IPS-20b (cell line): ENCODE results near the gene DDX5.
A peak's percentile ranks its signal among the peaks of the same experiment; 100 is the strongest.
"Not testable (repeated sequence)": the region's sequence is repeated elsewhere in the genome, so short reads cannot be mapped to it uniquely, and the experiment has no call there.

Experiments
- H3K27ac ChIP-seq: one replicate; pipeline ENCODE4 v1.5.1; 2013; ENCODE audit warnings: low read length
- H3K27me3 ChIP-seq: 2 replicates; pipeline ENCODE4 v1.6.1; 2013; ENCODE audit warnings: mild to moderate bottlenecking, low read length, inconsistent platforms; ENCODE audit not compliant: insufficient read depth
- H3K36me3 ChIP-seq: 2 replicates; pipeline ENCODE4 v1.6.1; 2013; ENCODE audit warnings: low read depth, mild to moderate bottlenecking, inconsistent platforms, low read length, moderate library complexity; ENCODE audit not compliant: insufficient read depth
- H3K4me1 ChIP-seq: 2 replicates; pipeline ENCODE4 v1.6.1; 2013; ENCODE audit warnings: mild to moderate bottlenecking, control low read depth, inconsistent platforms, low read length, moderate library complexity; ENCODE audit not compliant: insufficient read depth
- H3K4me3 ChIP-seq: 2 replicates; pipeline ENCODE4 v1.5.1; 2013; ENCODE audit warnings: mild to moderate bottlenecking, low read length, inconsistent platforms
- H3K9ac ChIP-seq: 2 replicates; pipeline ENCODE4 v1.6.1; 2013; ENCODE audit warnings: low read depth, mild to moderate bottlenecking, inconsistent platforms, low read length, moderate library complexity
- H3K9me3 ChIP-seq: 2 replicates; pipeline ENCODE4 v1.6.1; 2013; ENCODE audit warnings: mild to moderate bottlenecking, low read depth, low read length, inconsistent platforms; ENCODE audit not compliant: insufficient read depth

DDX5 gene

DNA sequence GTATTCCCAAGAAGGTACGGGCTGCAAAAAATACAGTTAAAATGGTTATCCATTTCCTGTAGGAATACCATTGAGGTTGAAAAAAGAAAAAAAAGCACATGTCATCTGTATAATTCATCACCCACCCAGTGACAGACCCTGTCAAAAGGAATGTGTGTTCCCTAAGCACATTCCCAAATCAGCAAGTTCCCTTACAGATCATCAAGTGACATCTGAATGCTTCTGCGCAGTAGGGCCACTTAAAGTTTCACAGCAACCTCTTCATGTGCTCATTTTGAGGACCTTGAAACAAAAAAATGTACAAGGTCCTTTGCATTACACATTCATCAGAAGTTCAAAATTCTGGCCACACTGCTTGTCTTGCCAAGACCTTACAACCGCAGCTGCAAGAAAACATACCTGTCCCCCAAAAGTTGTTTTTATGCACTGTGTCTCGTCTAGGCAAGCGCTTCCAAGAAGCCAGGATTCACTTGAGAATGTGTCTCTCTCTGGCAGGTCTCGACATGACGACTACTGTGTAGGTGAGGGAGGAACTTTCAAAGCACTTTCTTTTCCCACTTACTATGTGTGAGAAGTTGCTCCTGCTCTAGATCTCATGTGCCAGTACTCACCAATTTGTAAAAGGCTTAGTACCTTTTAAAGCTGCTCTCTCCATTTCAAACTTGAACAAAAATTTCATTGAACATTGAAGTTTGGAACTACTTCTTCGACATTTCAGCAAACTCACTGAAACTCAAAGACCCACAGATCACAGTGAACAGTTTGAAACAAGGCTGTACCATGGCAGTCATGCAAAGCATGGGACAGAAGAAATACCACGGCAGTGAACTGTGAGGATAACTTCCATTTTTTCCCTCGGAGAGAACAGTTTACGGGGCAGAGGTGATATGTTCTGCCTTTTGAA lies 5.0 kb downstream of the DDX5 start:
- no peak overlapping the region for H3K9ac ChIP-seq
- H3K4me1 ChIP-seq: peaks cover 4% of the 10 kb centered on the region; the same call in 1 of the 2 replicates
- H3K4me3 ChIP-seq: no peak overlapping the region
- peaks cover 81% of the 10 kb centered on the region for H3K36me3 ChIP-seq
- no peak overlapping the region for H3K27ac ChIP-seq
- no peaks in the 10 kb centered on the region for H3K27me3 ChIP-seq
- no peaks in the 10 kb centered on the region; the same call in 1 of the 2 replicates for H3K9me3 ChIP-seq

DNA sequence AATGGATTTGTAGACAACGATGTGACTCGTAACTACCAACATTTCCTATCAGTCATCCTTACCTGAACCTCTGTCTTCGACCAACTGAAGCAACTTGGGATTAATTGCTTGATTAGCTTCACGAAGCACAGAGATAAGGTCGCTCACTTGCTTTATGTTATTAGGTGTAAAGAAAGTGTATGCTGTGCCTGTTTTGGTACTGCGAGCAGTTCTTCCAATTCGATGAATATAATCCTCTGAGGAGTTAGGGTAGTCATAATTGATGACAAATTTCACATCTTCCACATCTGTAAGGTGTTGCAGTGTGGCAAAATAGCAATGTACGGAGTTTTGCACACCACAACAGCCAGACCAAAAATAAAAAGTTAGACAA lies 5.6 kb downstream of the DDX5 start:
- Histone ChIP-seq H3K4me1 (peaks cover 4% of the 10 kb centered on the region; the same call in 1 of the 2 replicates), H3K27me3 (no peaks in the 10 kb centered on the region), H3K36me3 (peaks cover 78% of the 10 kb centered on the region), H3K9me3 (no peaks in the 10 kb centered on the region; the same call in 1 of the 2 replicates), H3K27ac (no peak overlapping the region), H3K4me3 (no peak overlapping the region), H3K9ac (no peak overlapping the region)

DNA sequence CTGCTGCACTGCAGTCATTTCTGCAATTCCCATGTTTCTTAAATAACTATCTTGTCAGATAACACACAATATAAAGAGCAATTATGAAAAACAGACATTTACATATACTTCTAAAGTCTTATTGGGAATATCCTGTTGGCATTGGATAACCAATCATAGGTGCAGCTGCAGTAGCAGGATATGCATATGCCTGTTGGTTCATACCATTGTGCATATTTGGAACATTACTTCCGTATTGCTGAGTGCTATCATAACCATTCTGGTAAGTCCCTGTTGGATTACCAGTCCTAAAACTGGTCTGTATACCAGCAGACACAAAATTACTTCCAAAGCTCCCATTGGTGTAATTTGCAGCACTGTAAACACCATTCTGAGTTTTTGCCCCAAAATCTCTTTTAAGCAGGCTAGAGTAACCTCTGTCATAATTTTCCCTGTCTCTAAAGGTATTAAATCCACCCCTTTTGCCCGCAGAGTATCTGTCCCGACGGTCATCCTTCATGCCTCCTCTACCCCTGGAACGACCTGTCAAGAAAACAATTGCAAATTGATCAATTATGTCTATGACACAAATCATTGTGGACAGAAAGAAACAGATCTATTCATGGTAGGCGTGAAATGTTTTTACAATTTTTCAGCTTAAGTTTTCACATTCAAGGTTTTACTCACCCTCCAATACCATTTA lies 6.1 kb downstream of the DDX5 start:
- Histone ChIP-seq H3K9me3 (no peaks in the 10 kb centered on the region; the same call in 1 of the 2 replicates), H3K27ac (no peak overlapping the region), H3K9ac (no peak overlapping the region), H3K4me1 (peaks cover 4% of the 10 kb centered on the region; the same call in 1 of the 2 replicates), H3K36me3 (peaks cover 75% of the 10 kb centered on the region), H3K4me3 (no peak overlapping the region), H3K27me3 (no peaks in the 10 kb centered on the region)

DNA sequence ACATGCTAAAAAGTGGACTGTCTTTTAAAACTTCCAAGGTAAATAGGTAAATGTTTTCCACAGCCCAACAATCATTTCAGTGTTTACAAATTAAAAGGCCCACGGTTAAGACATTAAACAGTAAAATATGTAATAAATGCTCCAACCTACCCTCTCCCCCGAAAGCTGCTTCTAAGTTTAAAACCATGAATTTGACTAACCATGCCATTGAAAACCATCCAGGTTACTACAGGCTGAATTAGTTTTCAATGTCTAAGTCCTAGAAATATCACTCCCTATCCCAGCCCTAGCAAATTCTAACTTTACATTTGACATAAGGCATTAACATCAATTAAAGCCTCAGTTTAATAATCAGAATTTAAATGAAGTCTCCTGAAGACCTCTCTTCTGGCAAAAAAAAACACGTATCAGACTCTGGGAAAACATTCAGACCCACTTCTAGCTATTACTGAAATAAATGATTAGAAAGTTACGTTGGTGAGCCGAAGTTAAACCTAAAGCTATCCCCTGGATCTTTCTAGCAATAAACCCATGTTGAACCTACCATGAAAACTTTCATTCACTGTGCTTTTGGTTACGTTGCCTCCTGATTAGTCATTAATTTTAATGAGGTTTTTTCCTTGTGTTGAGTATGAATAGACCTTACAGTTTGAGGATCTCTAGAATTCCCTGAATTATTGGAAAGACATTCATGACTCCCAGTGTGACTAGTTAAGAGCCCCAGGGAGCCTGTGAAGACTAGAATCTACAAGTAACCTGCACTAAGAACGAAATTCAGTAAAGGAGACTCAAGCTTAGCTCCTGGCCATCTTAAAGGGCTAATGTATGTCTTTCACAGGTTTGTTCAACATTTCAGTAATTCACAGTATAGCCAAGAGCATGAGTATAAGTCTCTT lies 7.5 kb downstream of the DDX5 start:
- H3K27ac ChIP-seq: no peak overlapping the region
- no peaks in the 10 kb centered on the region for H3K27me3 ChIP-seq
- peak overlapping the region; percentile 68 for H3K4me3 ChIP-seq
- H3K36me3 ChIP-seq: peaks cover 65% of the 10 kb centered on the region
- peak overlapping the region; percentile 94; the same call in 1 of the 2 replicates for H3K9ac ChIP-seq
- H3K4me1 ChIP-seq: no peaks in the 10 kb centered on the region
- H3K9me3 ChIP-seq: no peaks in the 10 kb centered on the region

DNA sequence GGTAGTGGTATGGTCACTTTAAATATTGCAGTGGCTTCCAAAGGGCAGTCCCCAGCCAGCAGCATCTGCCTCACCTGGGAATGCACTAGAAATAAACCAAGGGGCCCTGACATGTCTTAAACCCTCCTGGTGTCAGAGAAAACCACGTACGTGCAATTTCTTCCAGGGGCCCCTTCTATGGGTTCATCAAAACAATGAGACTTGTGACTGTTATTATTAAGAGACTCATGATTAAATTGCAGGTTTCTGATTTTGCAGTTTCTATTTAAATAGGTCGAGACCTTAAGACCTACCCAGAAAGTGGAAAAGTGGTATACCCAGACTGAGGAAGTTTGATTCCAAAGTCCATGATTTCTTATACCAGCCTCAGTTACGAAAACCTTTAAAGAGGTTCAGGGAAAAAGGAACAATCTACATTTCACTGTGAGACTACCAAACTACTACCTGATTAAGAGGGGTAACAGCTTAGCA lies 8.5 kb downstream of the DDX5 start:
- peaks cover 63% of the 10 kb centered on the region for H3K36me3 ChIP-seq
- peak overlapping the region; percentile 80 for H3K27ac ChIP-seq
- no peaks in the 10 kb centered on the region for H3K27me3 ChIP-seq
- peak overlapping the region; percentile 94; the same call in 1 of the 2 replicates for H3K9ac ChIP-seq
- H3K4me1 ChIP-seq: no peaks in the 10 kb centered on the region
- peak overlapping the region; percentile 68 for H3K4me3 ChIP-seq
- H3K9me3 ChIP-seq: no peaks in the 10 kb centered on the region

DNA sequence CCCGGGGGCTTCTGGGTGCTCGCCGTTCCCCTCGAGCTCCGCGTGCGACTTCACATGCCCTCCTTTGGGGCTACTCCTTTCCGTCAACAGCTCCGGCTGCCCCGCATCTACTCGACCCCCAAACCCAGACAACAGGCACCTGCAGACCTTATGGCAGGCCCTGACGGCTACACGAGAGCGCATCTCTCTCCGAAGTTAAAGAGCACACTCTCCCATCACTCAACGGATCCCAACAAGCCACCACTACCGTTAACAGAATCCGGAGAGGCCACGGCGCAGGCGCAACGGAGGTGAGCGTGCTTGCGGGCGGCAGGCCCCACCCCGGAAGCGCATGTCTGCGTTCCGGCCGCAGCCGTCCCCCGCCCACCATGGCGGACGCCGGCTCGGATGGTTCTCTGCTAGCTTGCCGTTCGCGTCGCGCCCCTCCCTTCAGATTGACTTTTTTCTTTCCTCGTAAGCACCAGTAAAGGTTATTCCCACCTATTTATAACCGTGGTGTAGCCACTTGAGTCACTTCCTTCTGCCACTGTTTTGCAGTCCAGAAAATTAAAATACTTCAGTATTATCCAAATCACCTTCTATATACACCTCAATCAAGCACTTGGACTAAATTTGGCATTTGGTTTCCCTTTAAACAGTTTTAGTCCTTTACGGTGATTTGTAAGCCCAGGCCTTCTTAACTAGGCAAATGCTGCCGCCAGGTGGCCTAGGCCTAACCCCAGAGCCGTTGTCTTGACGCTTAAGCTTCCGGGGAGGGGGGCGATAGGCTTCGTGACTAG lies 9.1 kb downstream of the DDX5 start, which contains the start of gene POLG2:
Gene POLG2 (minus strand): TSS at position 269 of the 779 bp plus-strand sequence. CDS start 86 bp downstream, at position 183.
- Histone ChIP-seq H3K9me3 (no peaks in the 10 kb centered on the region), H3K4me1 (no peaks in the 10 kb centered on the region), H3K27ac (peak within 1 kb of the TSS; percentile 80), H3K27me3 (no peaks in the 10 kb centered on the region), H3K4me3 (peak within 1 kb of the TSS; percentile 68), H3K9ac (peak within 1 kb of the TSS; percentile 94), H3K36me3 (peaks cover 63% of the 10 kb centered on the region)

DNA sequence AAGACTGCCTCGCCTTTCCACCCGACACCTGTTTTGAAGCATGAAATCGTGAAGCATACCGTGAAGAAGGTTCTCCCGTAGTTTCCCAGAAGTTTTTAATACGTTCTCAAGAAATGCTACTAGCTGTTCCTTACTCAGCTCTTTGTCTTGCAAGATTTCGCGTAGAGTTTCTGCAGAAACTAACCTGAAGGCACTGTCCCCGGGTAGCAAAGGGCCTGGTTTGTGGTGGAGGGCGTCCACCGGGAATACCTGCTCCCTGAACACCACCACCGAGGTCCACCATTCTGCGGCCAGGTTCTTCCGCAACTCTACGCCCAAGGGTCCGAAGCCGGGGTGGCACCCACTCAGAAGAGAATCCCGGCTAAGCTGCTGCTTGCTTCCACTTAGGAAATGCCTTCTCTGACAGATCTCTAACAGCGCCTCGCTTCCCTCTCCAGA lies 9.7 kb downstream of the DDX5 start:
- peak overlapping the region; percentile 68 for H3K4me3 ChIP-seq
- no peak overlapping the region for H3K27ac ChIP-seq
- no peaks in the 10 kb centered on the region for H3K27me3 ChIP-seq
- peaks cover 63% of the 10 kb centered on the region for H3K36me3 ChIP-seq
- H3K9ac ChIP-seq: peak overlapping the region; percentile 94
- H3K9me3 ChIP-seq: no peaks in the 10 kb centered on the region
- no peaks in the 10 kb centered on the region for H3K4me1 ChIP-seq

DNA sequence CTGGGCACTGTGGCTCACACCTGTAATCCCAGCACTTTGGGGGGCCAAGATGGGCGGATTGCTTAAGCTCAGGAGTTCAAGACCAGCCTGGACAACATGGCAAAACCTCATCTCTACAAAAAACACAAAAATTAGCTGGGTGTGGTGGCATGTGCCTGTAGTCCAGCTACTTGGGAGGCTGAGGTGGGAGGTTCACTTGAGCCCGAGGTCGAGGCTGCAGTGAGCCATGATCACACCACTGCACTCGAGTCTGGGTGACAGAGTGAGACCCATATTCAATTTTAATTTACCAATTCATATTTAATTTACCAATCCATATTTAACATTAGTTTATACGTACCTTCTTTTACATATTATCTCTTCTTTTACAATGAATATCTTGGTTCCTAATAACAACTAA lies 10.8 kb downstream of the DDX5 start:
- H3K36me3 ChIP-seq: peaks cover 63% of the 10 kb centered on the region
- peak overlapping the region; percentile 68; the same call in 1 of the 2 replicates for H3K4me3 ChIP-seq
- not testable (repeated sequence) for H3K27ac ChIP-seq, H3K27me3 ChIP-seq, H3K9me3 ChIP-seq, H3K9ac ChIP-seq, H3K4me1 ChIP-seq

DNA sequence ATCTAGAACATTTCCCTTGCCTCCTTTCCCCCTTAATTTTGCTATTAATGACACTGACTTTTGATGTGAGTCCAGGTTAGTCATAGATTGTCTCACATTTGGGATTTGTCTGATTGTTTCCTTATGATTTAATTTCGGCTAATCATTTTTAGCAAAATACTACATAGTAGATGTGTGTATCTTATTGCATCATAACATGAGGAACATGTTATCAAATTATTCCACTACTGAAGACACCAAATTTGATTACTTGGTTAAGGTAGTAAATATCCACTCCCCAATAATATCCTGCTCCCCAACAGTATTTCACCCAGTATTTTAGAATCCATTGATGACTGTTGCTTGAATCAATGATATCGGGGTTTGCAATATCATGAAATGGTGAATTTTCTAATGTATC lies 12.0 kb downstream of the DDX5 start:
- Histone ChIP-seq H3K27ac (no peak overlapping the region), H3K9me3 (no peaks in the 10 kb centered on the region), H3K9ac (no peak overlapping the region), H3K4me1 (no peaks in the 10 kb centered on the region), H3K4me3 (no peak overlapping the region), H3K36me3 (peaks cover 61% of the 10 kb centered on the region), H3K27me3 (no peaks in the 10 kb centered on the region)

DNA sequence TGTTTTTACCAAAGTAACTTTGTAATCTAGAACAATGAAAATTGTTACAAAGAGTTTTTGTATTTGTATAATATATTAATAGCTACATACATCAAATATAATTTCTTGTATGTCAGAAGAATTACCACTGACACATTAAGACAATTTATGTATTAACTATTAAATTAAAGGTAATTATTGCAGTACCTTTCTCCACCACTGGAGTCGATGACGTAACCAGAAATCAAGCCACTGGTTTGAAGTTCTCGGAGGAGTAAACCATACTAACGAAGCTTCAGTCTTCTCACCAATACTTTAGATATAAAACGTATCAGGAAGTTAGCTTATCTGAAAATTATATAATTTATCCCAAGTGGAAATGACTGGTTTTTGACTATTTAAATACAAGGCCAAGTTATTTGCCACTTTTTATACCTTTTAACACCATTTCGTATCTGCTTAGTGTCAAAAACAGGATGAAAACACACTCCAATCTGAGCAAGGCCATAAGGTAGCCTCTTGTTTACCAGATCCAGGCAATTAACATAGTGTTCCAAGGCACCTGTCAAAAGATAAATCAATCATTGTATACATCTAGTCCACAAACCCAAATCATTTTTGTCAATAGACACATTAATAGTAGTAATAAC lies 13.5 kb downstream of the DDX5 start:
- H3K36me3 ChIP-seq: peaks cover 60% of the 10 kb centered on the region

More for the DNA sequence above, 13.5 kb downstream of the DDX5 start:
- no peaks in the 10 kb centered on the region for H3K9me3 ChIP-seq
- no peak overlapping the region for H3K4me3 ChIP-seq
- H3K27me3 ChIP-seq: no peaks in the 10 kb centered on the region
- H3K9ac ChIP-seq: no peak overlapping the region
- H3K4me1 ChIP-seq: no peaks in the 10 kb centered on the region
- H3K27ac ChIP-seq: no peak overlapping the region
